ENCODE data around the gene ARHGEF3.
A peak's percentile ranks its signal among the peaks of the same experiment; 100 is the strongest.

The ARHGEF3 gene

GRCh38 chr3:56684029-56684428 lies 117.7 kb downstream of the ARHGEF3 start:
- H3K4me1 ChIP-seq (ENCODE audit: insufficient read depth, low read length, poor library complexity, severe bottlenecking) = peaks cover 34% of the 10 kb centered on the region
- no peaks in the 10 kb centered on the region for H3K27me3 ChIP-seq (ENCODE audit: insufficient read depth, low read length, poor library complexity, severe bottlenecking)
- H3F3A ChIP-seq (ENCODE audit: low read depth) = no peaks in the 10 kb centered on the region
- peaks cover 31% of the 10 kb centered on the region for H4K20me1 ChIP-seq (ENCODE audit: insufficient read depth, low read length, poor library complexity, severe bottlenecking)
- H3K4me2 ChIP-seq (ENCODE audit: low read depth, low read length, poor library complexity, severe bottlenecking) = peak overlapping the region; percentile 92
- no peak overlapping the region for H2AFZ ChIP-seq (ENCODE audit: low read length)
- H3K36me3 ChIP-seq (ENCODE audit: insufficient read depth, low read length) = no peaks in the 10 kb centered on the region
- no peak for TF ChIP-seq CTCF (conservative IDR thresholded peaks at IDR 0.05; ENCODE audit: low read length)
- no peak for TF ChIP-seq EZH2phosphoT487 (IDR thresholded peaks at IDR 0.05; ENCODE audit: borderline replicate concordance)
- H3K4me3 ChIP-seq (ENCODE audit: low read length, poor library complexity, severe bottlenecking) = no peak overlapping the region
- no peaks in the 10 kb centered on the region for H3K9me3 ChIP-seq (ENCODE audit: insufficient read depth, low read depth, low read length)
- peaks cover 45% of the 10 kb centered on the region for H3K79me2 ChIP-seq (ENCODE audit: insufficient read depth, low read length)
- H3K9me2 ChIP-seq (replicated peaks; ENCODE audit: low read depth, low read length) = no peaks in the 10 kb centered on the region
- H3K9ac ChIP-seq (ENCODE audit: low read depth, low read length, poor library complexity, severe bottlenecking) = peak overlapping the region; percentile 97

DNA sequence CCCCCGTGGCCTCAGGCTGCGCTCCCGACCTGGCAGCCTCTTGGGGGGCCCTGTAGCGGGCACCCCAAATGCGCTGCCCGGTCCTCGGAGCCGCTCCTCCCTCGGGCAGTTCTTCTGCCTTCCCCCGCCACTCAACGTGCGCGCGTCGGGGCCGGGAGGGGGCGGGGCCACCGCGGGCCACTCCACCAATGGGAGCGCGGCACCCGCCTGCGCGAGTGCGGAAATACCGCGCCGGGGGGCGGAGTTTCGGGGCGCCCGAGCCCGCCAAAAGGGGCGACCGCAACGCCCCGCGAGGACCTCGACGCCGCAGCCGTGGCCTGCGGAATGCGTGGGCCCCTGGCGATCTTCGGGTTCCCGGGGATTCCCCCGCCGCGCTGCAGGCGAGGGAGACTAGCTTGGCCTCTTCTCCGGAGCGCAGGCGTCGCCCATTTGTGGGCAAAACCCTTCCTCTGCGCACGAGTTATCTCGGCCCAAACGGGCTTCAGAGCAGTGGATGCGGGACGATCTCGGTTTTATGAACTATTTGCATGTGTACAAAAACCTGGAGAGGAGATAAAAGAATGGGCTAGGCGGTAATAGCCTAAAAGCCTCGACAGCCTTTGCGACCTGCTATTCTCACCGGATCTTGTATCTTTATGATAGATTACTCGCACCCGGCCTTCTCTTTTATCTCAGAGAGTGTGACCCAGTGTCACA lies 118.5 kb downstream of the ARHGEF3 start, which contains the start of gene TASOR:
Gene TASOR, minus strand, starts transcription at position 144 of the 696 bp plus-strand sequence. CDS start 259 bp downstream, outside the sequence.
- Histone ChIP-seq H3K79me2 (ENCODE audit: insufficient read depth, low read length) (peaks cover 49% of the 10 kb centered on the region), H3K9me3 (ENCODE audit: insufficient read depth, low read depth, low read length) (no peaks in the 10 kb centered on the region), H3K36me3 (ENCODE audit: insufficient read depth, low read length) (no peaks in the 10 kb centered on the region), H3F3A (ENCODE audit: low read depth) (no peaks in the 10 kb centered on the region), H3K4me2 (ENCODE audit: low read depth, low read length, poor library complexity, severe bottlenecking) (peak within 1 kb of the TSS; percentile 92), H3K9ac (ENCODE audit: low read depth, low read length, poor library complexity, severe bottlenecking) (peak within 1 kb of the TSS; percentile 97), H4K20me1 (ENCODE audit: insufficient read depth, low read length, poor library complexity, severe bottlenecking) (peaks cover 35% of the 10 kb centered on the region), H3K9me2 (replicated peaks; ENCODE audit: low read depth, low read length) (no peaks in the 10 kb centered on the region), H3K27me3 (ENCODE audit: insufficient read depth, low read length, poor library complexity, severe bottlenecking) (no peaks in the 10 kb centered on the region), H3K4me3 (ENCODE audit: low read length, poor library complexity, severe bottlenecking) (peak within 1 kb of the TSS; percentile 79), H2AFZ (ENCODE audit: low read length) (peak within 1 kb of the TSS; percentile 99), H3K4me1 (ENCODE audit: insufficient read depth, low read length, poor library complexity, severe bottlenecking) (peaks cover 34% of the 10 kb centered on the region)
- TF ChIP-seq CTCF (conservative IDR thresholded peaks at IDR 0.05; ENCODE audit: low read length) (no peak), EZH2phosphoT487 (IDR thresholded peaks at IDR 0.05; ENCODE audit: borderline replicate concordance) (no peak)

DNA sequence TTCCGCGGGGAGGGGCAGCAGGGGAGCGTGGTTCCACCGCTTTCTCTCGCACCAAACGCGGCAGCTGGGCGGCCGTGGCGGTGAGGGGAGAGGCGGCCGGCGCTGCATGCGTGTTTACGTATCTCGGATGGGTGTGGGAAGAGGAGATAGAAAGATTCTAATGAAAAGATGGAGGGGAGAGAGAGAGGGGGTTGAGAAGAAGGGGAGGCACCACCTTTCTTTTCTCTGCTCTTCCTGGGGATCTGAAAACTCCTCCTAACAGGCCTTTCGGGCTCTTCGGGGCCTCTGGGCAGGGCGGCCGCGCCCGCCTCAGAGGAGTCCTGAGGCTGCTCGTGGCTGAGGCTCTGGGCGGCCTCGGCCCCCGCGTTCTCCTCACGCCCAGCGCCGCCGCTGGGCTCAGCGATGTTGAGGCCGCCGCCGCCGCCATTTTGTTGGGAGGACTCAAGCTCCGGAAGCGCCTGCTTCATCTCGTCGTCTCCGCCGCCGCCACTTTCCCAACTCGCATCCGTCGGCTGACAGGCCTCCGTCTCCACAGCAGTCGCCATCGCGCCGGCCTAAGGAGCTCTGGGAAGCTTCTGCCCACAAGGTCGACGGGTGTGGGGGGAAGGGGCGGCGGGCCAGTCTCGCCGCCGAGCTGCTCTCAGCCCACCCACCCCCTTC lies 119.2 kb downstream of the ARHGEF3 start:
- Histone ChIP-seq H4K20me1 (ENCODE audit: insufficient read depth, low read length, poor library complexity, severe bottlenecking) (peaks cover 39% of the 10 kb centered on the region), H3K79me2 (ENCODE audit: insufficient read depth, low read length) (peaks cover 53% of the 10 kb centered on the region), H3K9me2 (replicated peaks; ENCODE audit: low read depth, low read length) (no peaks in the 10 kb centered on the region), H3F3A (ENCODE audit: low read depth) (no peaks in the 10 kb centered on the region), H2AFZ (ENCODE audit: low read length) (peak overlapping the region; percentile 99), H3K4me3 (ENCODE audit: low read length, poor library complexity, severe bottlenecking) (peak overlapping the region; percentile 79), H3K9ac (ENCODE audit: low read depth, low read length, poor library complexity, severe bottlenecking) (peak overlapping the region; percentile 97), H3K36me3 (ENCODE audit: insufficient read depth, low read length) (no peaks in the 10 kb centered on the region), H3K9me3 (ENCODE audit: insufficient read depth, low read depth, low read length) (no peaks in the 10 kb centered on the region), H3K27me3 (ENCODE audit: insufficient read depth, low read length, poor library complexity, severe bottlenecking) (no peaks in the 10 kb centered on the region), H3K4me2 (ENCODE audit: low read depth, low read length, poor library complexity, severe bottlenecking) (peak overlapping the region; percentile 92), H3K4me1 (ENCODE audit: insufficient read depth, low read length, poor library complexity, severe bottlenecking) (peaks cover 38% of the 10 kb centered on the region)
- TF ChIP-seq CTCF (conservative IDR thresholded peaks at IDR 0.05; ENCODE audit: low read length) (0 out of 2 replicates have a peak, but pooled peaks have one; percentile 9), EZH2phosphoT487 (IDR thresholded peaks at IDR 0.05; ENCODE audit: borderline replicate concordance) (no peak)

Data from Loucy (cell line).